Cardiac muscle cell (in vitro differentiated cells and primary cell): Measurements from ENCODE around the gene PALB2. TPM values are rescaled to one million over a fixed set of nuclear protein-coding genes. Genes with fewer than 3 reads are reported as not detected.

Experiments used
- polyA plus RNA-seq: library from polyadenylated mRNA; unstranded; fragments of >200 nt; fragmentation: Nextera tagmentation; extraction: Ambion mirVana; gene quantifications from 2 replicates; pipeline ENCODE4 v1.2.1, GENCODE V29; 2016
- total RNA-seq: library from RNA; depleted of rRNA; stranded (reverse); fragments of >200 nt; gene quantifications from 2 replicates; pipeline ENCODE4 v1.2.3, GENCODE V29; 2016

The PALB2 gene
- total and polyA plus RNA-seq, 2 experiments from 2014 or later: 9.5 to 10.8 TPM

Other genes with a start within 250 kb of the PALB2 start
- gene COG7, start 188.1 kb downstream of the PALB2 start, total RNA-seq: 9.7 and 23.5 TPM in 2 replicates
- 10.6 and 11.9 TPM in 2 replicates for gene COG7, start 188.1 kb downstream of the PALB2 start, polyA plus RNA-seq
- gene GGA2, start 130.8 kb downstream of the PALB2 start, total RNA-seq: 71.7 and 126 TPM in 2 replicates
- gene GGA2, start 130.8 kb downstream of the PALB2 start, polyA plus RNA-seq: 149 and 160 TPM in 2 replicates
- 25.5 and 57.2 TPM in 2 replicates for gene EARS2, start 84.0 kb downstream of the PALB2 start, total RNA-seq
- gene EARS2, start 84.0 kb downstream of the PALB2 start, polyA plus RNA-seq: 21.0 and 23.3 TPM in 2 replicates
- gene UBFD1, start 83.6 kb downstream of the PALB2 start, total RNA-seq: 256 and 277 TPM in 2 replicates
- gene UBFD1, start 83.6 kb downstream of the PALB2 start, polyA plus RNA-seq: 56.5 and 66.9 TPM in 2 replicates
- 108 and 192 TPM in 2 replicates for gene NDUFAB1, start 45.0 kb downstream of the PALB2 start, total RNA-seq
- 369 and 431 TPM in 2 replicates for gene NDUFAB1, start 45.0 kb downstream of the PALB2 start, polyA plus RNA-seq
- gene DCTN5, start 156 bp upstream of the PALB2 start, total RNA-seq: 22.8 and 42.8 TPM in 2 replicates
- gene DCTN5, start 156 bp upstream of the PALB2 start, polyA plus RNA-seq: 39.0 and 39.2 TPM in 2 replicates
- gene PLK1, start 37.6 kb upstream of the PALB2 start, total RNA-seq: 6.8 and 93.3 TPM in 2 replicates
- gene PLK1, start 37.6 kb upstream of the PALB2 start, polyA plus RNA-seq: 13.4 and 134 TPM in 2 replicates
- gene ERN2, start 71.9 kb upstream of the PALB2 start, total RNA-seq: 0.11 and 0.54 TPM in 2 replicates
- gene ERN2, start 71.9 kb upstream of the PALB2 start, polyA plus RNA-seq: 0.44 and 0.60 TPM in 2 replicates
- not detected in 2 replicates for gene CHP2, start 113.7 kb upstream of the PALB2 start, total RNA-seq
- gene CHP2, start 113.7 kb upstream of the PALB2 start, polyA plus RNA-seq: not detected in 2 replicates
- gene PRKCB, start 194.7 kb upstream of the PALB2 start, total RNA-seq: 0.66 and 1.6 TPM in 2 replicates
- 1.5 and 1.6 TPM in 2 replicates for gene PRKCB, start 194.7 kb upstream of the PALB2 start, polyA plus RNA-seq